GM18498 (cell line): Measurements from ENCODE around the gene DPP9.

Source experiments
- ATAC-seq: cut with Tn5 transposase; IDR thresholded peaks from one replicate; pipeline ENCODE4 v1.9.1; 2021; ENCODE audit warnings: mild to moderate bottlenecking, moderate library complexity; ENCODE audit not compliant: unreplicated experiment

Gene DPP9

GRCh38 chr19:4660993-4661392 lies 62.6 kb downstream of the DPP9 start:
- ATAC-seq: no peak

GRCh38 chr19:4660181-4660791 lies 63.4 kb downstream of the DPP9 start:
- no peak for ATAC-seq

- no peak for ATAC-seq
Measured at GRCh38 chr19:4657835-4658234, 65.8 kb downstream of the DPP9 start.

GRCh38 chr19:4657262-4657661 lies 66.4 kb downstream of the DPP9 start:
- no peak for ATAC-seq

GRCh38 chr19:4656102-4656501 lies 67.5 kb downstream of the DPP9 start:
- ATAC-seq: no peak

GRCh38 chr19:4654437-4655361 lies 68.9 kb downstream of the DPP9 start:
- no peak for ATAC-seq

- ATAC-seq: no peak
Measured at GRCh38 chr19:4653793-4654436, 69.7 kb downstream of the DPP9 start.

- no peak for ATAC-seq
Measured at GRCh38 chr19:4652075-4652474, 71.6 kb downstream of the DPP9 start.

- no peak for ATAC-seq
Measured at GRCh38 chr19:4650159-4650558, 73.5 kb downstream of the DPP9 start.

- no peak for ATAC-seq
Measured at GRCh38 chr19:4649392-4650047, 74.1 kb downstream of the DPP9 start.

- ATAC-seq: no peak
Measured at GRCh38 chr19:4647676-4648644, 75.7 kb downstream of the DPP9 start.

- ATAC-seq: no peak
Measured at GRCh38 chr19:4645718-4646117, 77.9 kb downstream of the DPP9 start.

- ATAC-seq: no peak
Measured at GRCh38 chr19:4642625-4643024, 81.0 kb downstream of the DPP9 start.

GRCh38 chr19:4641132-4641531 lies 82.5 kb downstream of the DPP9 start:
- ATAC-seq: no peak

GRCh38 chr19:4640247-4641000 lies 83.2 kb downstream of the DPP9 start:
- ATAC-seq: no peak

- ATAC-seq: peak; percentile 3
Measured at GRCh38 chr19:4639531-4640246, 84.0 kb downstream of the DPP9 start.

GRCh38 chr19:4638828-4639530 lies 84.7 kb downstream of the DPP9 start, which contains the start of gene TNFAIP8L1:
TNFAIP8L1 (plus strand) TSS chr19:4639516; CDS start chr19:4651870, 12,354 bp downstream.
- ATAC-seq: peak; percentile 91

GRCh38 chr19:4638317-4638716 lies 85.3 kb downstream of the DPP9 start:
- ATAC-seq: no peak
